ENCODE data around the gene PLEKHO2. TPM values are rescaled to one million over a fixed set of nuclear protein-coding genes. Genes with fewer than 3 reads are reported as not detected.

PLEKHO2 gene
- total RNA-seq, 1 donor from 2014 or later = 3.9 TPM

GRCh38 chr15:64915518-64916227 is 74.0 kb downstream of the PLEKHO2 start:
- ATAC-seq = no peak

- ATAC-seq = no peak
Measured at GRCh38 chr15:64916365-64916764, 74.7 kb downstream of the PLEKHO2 start.

GRCh38 chr15:64917211-64917610 is 75.5 kb downstream of the PLEKHO2 start:
- no peak for ATAC-seq

Other genes with a start within 250 kb of the PLEKHO2 start
- 0.48 TPM for gene RBPMS2, start 66.3 kb upstream of the PLEKHO2 start, total RNA-seq
- 6.3 TPM for gene PIF1, start 16.3 kb upstream of the PLEKHO2 start, total RNA-seq
- gene ANKDD1A, start 70.0 kb downstream of the PLEKHO2 start, total RNA-seq = 1.6 TPM
- gene SPG21, start 148.0 kb downstream of the PLEKHO2 start, total RNA-seq = 48.7 TPM
- 9.8 TPM for gene MTFMT, start 187.7 kb downstream of the PLEKHO2 start, total RNA-seq
- gene SLC51B, start 203.5 kb downstream of the PLEKHO2 start, total RNA-seq = not detected
- gene RASL12, start 226.1 kb downstream of the PLEKHO2 start, total RNA-seq = 1.5 TPM
- not detected for gene KBTBD13, start 234.8 kb downstream of the PLEKHO2 start, total RNA-seq